C4-2B (cell line): ENCODE data around the gene MRPL33.

Experiments used
- ZFX ChIP-seq: fragments of 450-650 bp; IDR thresholded peaks from 2 replicates; pipeline ENCODE4 v1.6.1; 2017
- TF ChIP-seq, protein P1 (sequence below): fragments of 450-650 bp; conservative IDR thresholded peaks from 2 replicates; pipeline ENCODE4 v1.5.1; 2017; ENCODE audit warnings: mild to moderate bottlenecking

DNA sequence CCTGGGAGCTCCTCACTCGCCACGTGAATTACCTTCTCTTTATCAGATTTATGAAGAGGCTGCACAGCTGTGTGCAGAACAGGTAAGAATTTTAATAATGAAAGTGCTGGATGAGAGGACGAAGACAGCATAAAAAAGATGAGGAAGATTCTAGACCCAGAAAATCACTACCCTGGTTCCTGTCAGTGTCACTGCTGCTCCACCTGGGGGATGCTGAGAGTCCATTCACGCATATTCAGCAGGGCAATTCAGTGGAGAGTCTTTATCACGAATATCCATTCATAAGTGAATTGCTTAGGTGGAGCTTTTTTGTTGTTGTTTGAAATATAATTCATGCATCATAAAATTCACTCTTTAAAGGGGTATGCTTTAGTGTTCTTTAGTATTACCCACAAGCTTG is 52.0 kb downstream of the MRPL33 start:
- TF ChIP-seq, protein P1, sequence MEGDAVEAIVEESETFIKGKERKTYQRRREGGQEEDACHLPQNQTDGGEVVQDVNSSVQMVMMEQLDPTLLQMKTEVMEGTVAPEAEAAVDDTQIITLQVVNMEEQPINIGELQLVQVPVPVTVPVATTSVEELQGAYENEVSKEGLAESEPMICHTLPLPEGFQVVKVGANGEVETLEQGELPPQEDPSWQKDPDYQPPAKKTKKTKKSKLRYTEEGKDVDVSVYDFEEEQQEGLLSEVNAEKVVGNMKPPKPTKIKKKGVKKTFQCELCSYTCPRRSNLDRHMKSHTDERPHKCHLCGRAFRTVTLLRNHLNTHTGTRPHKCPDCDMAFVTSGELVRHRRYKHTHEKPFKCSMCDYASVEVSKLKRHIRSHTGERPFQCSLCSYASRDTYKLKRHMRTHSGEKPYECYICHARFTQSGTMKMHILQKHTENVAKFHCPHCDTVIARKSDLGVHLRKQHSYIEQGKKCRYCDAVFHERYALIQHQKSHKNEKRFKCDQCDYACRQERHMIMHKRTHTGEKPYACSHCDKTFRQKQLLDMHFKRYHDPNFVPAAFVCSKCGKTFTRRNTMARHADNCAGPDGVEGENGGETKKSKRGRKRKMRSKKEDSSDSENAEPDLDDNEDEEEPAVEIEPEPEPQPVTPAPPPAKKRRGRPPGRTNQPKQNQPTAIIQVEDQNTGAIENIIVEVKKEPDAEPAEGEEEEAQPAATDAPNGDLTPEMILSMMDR: no peak
- no peak for TF ChIP-seq ZFX
